ELR (cell line): ENCODE measurements around the gene MRPS7.
"Not testable (repeated sequence)": the region's sequence is repeated elsewhere in the genome, so short reads cannot be mapped to it uniquely, and the experiment has no call there.

Experiments used
- DNase-seq: peaks from one replicate; pipeline ENCODE4 v3.0.0-alpha.2; 2015; ENCODE audit warnings: low read depth

Gene MRPS7

DNA sequence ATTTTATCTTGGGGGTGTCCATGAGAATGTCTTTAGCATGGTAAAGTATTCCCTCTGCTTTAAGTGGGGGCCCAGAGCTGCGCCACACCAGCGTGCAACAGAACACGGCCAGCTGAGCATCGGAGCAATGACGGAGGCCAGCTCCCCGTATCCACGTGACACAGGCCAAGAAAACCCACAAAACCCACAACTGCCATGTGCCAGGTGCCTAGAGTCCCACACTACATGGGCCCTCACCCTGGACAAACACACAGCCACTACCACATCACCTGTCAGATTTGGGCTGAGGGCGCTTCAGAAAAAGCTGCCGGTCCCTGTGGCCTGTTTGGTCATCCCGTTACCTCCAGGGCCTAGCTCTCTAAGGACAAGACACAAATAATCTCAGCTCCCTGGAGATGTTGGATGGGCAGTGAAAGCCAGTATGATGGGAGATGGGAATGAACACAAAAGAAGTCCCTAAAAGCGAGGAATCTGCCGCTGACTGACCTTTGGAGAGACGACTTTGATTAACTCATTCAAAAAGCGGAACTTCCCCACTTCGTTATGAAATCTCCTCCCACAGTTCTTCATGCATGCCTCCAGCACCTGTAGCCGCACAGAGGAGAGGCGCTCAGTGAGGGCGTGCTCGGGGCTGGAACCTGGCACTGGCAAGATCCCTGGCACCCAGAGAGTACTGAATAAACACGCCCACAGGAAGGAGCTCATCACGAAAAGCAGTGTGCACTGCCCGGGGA, 17.4 kb upstream of the MRPS7 start:
- no peak for DNase-seq

DNA sequence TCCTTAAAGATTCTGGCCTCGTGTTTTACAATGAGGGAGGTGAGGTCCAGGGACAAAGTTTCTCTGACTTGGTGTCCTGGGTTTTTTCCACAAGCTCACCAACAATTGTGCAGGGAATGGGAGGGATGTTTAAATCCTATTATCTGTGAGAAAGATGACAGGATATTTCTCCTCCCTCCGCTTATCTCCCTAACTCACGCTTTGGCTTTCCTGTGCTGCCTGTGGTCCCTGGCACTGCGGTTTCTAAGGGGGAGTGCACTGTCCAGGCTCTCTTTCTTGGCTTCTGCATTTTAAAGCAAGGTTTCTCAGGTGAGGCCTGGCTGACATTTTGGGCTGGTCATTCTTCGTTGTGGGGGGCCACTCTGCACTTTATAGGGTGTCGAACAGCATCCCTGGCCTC, 16.7 kb upstream of the MRPS7 start:
- DNase-seq, result no peak

DNA sequence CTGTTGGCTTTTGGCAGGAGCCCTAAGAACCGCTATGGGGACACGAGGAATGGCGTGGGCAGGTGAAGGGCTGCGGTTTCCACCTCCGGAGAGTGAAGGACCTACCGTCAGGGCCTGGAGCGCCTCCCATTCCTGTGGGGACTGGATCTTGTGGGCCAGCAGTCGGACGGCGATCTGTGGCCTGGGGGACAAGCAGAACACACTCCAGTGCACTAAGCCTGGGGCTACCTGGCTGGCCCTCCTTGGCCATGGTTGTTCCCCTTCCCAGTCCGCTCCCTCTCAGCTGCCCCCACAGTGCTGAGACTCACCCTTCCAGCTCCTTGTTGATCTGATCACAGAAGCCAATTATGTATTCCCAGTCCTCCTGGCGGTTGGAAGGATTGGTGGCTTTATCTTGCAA, 15.3 kb upstream of the MRPS7 start:
- DNase-seq, result no peak

DNA sequence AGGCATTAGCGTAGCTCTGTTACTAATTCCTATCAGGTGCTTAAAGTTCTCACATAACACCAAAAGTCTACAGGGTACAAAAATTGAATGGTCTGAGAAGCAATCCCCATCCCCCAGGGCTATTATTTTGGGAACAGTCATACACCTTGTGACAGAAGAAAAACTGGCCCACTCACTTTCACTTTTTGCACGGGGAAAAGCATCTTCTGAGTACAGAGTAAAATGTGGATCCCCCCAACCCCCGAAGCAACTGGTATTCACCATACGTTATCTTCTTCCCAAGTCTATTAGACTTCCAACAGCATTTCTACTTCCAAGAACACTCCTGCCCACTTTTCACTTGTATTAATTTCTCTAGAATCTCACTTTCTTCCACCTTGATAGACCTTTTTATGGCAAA, 12.1 kb upstream of the MRPS7 start:
- DNase-seq, result no peak

DNA sequence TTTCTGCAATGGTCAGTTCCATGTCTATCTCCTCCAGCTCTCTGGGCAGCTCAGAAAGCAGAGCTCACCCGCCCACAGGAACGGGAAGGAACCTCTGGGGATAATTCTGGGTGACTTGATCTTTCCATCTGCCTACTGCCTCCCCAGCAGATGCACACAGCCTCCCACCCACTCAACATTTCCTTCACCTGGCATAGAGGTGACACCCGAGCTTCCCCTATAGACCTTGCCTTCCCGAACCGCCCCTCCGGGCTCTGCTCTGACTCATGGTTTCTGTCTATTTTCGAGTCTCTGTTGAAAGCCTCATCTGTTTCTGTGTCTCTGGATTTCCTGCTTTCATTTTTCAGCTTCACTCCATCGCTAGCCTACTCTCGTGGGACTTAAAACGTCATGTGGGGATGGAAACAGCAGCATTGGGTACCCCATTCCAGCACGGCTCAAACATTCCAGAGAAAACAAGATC, 11.6 kb upstream of the MRPS7 start:
- no peak for DNase-seq

DNA sequence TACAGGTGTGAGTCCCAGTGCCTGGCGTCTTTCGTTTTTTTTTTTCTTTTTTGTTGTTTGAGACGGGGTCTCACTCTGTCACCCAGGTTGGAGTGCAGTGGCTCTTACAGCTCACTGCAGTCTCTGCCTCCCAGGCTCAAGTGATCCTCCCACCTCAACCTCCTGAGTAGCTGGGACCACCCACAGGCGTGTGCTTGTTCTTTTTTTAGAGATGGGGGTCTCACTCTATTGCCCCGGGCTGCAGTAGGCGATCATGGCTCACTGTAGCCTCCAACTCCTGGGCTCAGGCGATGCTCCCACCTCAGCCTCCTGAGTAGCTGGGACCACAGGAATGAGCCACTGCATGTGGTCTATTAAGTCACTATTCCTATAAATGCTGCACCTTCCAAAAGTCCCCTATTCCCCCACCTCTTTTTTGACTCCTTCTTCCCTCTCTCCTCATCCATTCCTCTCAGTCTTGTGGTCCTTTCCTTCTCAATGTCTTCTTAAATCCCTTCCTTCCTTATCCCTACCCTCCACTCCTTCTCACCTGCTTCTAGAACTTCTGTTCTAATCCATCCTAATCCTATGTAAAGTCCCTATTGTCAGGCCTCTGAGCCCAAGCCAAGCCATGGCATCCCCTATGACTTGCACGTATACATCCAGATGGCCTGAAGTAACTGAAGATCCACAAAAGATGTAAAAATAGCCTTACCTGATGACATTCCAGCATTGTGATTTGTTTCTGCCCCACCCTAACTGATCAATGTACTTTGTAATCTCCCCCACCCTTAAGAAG, 9.5 kb upstream of the MRPS7 start:
- DNase-seq, result no peak

DNA sequence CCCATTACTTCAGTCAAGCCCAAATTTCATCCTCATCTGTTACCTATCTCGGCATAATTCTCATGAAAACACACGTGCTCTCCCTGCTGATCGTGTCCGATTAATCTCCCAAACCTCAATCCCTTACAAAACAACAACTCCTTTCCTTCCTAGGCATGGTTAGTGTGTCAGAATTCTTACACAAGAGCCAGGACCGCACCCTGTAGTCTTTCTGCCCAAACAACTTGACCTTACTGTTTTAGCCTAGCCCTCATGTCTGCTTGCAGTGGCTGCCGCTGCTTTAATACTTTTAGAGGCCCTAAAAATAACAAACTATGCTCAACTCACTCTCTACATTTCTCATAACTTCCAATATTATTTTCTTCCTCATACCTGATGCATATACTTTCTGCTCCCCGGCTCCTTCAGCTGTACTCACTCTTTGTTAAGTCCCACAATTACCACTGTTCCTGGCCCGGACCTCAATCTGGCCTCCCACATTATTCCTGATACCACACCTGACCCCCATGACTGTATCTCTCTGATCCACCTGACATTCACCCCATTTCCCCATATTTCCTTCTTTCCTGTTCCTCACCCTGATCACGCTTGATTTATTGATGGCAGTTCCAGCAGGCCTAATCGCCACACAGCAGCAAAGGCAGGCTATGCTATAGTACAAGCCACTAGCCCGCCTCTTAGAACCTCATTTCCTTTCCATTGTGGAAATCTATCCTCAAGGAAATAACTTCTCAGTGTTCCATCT, 5.6 kb upstream of the MRPS7 start:
- DNase-seq, result not testable (repeated sequence)

DNA sequence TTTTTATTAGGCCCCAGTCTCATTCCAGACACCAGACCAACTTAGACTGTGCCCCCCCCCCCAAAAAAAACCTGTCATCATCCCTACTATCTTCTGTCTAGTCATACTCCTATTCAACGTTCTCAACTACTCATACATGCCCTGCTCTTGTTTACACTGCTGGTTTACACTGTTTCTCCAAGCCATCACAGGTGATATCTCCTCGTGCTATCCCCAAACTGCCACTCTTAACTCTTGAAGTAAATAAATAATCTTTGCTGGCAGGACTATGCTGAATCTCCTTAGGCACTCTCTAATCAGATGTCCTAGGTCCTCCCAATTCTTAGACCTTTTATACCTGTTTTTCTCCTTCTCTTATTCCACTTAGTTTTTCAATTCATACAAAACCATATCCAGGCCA, 4.5 kb upstream of the MRPS7 start:
- not testable (repeated sequence) for DNase-seq

DNA sequence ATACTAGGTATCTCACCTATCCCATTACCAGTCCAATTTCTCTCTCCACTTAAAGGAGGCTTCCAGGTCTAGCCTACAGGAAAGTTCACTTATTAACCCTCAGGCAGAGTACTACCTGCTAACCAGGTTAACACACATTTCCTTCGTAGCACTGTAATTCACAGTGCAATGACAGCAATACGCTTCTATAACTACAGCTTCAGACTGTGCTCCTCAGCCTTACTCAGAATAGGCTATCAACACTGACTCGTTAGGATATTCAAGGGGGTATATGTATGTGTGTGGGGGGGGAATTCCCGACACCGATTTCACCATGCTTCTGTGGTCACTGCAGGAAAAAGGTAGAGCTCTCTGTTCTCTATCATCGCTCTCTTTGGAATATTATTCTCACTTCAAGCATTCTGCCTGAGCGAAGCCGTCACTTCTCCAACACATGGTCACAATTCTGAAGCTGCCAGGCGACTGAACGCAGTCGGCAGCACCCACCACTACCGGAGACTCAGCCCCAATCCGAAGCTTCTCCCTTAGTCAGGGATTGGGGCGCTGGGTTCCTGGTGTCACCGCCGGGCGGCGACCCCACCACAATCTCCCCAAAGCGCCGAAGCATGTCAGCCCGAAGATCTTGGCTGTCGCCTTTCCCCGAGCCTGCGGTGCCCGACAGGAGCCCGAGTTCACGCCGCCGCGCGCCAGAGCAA, 891 bp upstream of the MRPS7 start:
- DNase-seq, result peak; percentile 54

DNA sequence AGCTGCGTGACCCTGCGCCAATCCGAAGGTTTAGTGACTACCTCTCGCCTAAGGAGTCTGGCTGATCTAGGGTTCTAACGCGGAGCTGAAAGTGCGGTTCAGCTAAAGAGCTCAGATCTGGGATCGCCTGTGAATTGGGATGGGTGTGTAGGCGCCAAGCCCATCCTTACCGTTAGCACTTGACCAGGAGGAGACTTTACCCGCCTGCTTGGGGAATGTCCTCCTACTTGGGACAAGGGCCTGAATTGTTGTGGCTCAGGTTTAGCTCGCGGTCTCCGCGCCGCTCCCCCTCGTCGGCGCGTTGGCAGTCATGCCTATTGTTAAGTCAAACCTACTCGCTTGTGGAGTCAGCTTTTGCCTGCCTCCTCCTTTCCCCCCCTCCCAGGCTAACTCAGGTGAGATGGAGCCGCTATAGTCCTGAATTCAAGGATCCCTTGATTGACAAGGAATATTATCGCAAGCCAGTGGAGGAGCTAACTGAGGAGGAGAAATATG, 480 bp downstream of the MRPS7 start:
- peak; percentile 66 for DNase-seq

DNA sequence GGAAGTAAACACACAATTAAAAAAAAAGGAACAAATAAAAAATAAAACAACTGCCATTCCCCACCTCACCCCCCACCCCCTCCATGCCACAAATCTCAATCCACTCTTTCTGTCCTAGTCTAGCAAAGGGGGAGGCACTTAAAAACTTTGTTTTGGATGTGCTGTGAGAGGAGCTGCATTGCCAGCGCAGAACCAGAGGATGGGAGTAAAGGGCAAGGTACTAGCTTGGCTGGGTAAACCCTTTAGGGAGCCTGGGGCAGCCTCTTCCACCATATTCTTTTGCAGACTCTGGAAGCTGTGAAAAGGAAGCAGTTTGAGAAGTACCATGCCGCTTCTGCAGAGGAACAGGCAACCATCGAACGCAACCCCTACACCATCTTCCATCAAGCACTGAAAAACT, 1.4 kb downstream of the MRPS7 start:
- no peak for DNase-seq

DNA sequence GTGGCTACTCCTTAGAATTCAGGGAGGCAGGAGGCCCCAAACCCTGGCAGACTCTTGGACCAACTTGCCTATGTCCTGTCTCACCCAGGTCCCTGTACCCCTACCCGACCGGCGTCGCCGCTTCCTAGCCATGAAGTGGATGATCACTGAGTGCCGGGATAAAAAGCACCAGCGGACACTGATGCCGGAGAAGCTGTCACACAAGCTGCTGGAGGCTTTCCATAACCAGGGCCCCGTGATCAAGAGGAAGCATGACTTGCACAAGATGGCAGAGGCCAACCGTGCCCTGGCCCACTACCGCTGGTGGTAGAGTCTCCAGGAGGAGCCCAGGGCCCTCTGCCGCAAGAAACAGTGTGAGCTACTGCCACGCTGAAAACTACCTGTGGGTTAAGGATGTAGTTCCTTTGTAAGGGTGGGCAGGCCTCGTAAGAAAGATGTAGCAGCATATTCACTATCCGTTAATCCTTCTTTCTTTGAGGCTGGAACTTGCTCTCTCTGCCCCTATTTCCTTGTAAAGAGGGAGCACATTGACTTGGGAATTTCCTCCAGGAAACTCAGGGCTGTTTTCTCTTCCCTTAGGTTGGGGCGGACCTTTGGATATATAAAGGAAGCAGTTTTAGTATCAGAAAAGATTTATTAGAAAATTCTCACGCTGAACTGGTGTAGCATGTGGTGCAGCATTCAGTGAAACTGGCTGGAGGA, 4.1 kb downstream of the MRPS7 start:
- no peak for DNase-seq

DNA sequence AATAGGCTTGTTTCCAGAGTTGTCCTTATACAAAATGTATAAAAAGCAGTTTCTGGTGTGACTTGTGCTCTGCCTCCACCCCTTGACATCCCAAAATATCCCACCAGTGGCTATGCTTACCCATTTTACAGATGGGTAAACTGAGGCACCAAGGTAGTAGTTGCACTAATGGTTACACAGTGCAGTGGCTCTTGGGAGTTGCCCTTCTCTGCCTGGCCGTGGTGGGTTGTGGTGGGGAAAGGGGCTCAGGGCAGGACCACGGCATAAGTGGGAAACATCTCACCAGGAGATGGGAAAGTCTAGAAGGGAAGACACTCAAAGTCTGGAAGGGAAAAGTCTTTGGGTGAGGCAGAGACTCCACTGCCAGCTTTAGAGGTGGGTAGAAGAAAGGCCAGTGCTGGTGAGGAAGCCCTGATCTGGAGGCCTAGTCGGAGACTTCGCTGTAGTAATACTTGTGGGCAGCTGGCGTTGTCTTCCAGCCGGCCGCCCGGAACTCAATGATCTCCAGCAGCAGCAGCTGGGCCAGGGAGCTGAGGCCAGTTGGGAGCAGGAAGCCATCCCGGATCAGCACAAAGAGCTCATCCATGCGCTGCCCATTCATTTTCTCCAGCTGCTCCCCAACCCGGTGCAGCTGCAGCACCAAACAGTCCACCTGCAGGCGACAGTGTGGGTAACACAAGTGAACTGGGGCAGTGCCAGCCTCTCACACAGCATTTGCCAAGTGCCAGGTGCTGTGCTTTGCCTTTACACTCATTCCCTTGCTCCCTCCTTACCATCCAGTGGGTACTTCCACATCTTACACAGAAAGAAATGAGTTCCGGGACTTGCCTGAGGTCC, 4.9 kb downstream of the MRPS7 start:
- no peak for DNase-seq

DNA sequence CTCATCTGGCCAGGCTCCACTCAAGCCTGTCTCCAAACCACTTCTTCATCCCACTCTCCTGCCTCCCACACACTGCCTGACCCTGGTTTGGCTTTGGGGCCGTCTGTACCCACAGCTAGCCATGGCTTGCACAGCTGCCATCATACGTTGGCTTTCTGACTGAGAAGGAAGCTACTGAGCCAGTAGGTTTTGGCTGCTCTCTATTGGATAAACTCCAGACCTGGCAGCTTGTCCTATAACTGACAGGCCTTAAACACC, 5.4 kb downstream of the MRPS7 start:
- no peak for DNase-seq

DNA sequence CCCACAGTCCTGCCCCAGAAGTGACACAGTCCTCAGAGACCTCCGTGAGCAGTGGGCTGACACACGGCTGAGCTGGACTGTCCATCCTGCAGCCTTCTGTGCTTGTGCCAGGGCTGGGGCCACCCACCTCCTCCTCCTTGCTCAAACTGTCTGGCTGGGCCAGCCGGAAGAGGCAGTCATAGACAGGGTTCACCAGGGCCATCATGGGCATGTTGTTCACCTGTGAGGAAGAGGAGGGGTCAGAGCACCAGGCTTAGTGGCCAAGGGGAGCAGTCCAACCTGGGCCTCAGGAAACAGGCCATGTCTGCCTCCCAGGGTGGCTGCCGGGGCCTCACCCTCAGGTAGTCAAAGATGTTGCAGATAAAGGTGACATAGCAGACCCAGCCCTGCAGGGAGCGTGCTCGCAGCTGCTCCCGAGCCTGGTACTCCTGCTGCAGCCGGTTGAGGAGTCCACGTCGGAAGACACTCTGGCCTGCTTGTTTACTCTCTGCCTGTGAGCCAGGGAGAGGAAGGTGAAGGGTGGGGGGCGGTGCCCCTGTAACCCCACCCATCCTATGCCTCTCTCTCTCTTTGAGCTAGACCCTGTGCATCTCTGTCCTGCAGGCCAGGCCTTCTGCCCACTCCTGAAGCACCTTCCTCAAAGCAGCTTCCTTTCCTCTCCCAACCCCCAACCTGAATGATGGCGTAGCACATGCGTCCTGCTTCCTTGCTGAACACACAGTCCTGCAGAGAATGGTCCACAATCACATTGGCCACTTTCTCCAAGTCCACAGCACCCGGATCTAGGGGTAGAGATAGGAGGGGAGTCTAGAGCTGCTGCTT, 5.9 kb downstream of the MRPS7 start:
- DNase-seq, result peak; percentile 45

DNA sequence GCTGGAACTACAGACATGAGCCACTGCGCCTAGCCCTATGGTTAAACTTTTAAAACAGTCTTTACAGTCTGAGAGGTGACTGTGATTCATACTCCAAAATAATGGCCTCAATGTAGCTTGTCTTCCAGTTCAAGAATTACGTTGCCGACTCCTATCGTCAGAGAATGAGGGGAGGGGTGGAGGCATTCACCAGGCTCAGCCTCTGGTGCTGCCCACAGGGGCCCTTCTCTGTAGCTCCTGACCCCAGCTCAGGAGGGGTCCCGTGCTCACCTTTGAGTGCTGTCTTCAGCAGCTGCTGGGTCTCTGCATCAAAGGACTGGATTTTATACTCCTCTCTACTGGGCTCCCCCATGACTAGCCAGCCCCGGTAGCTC, 8.2 kb downstream of the MRPS7 start:
- no peak for DNase-seq

DNA sequence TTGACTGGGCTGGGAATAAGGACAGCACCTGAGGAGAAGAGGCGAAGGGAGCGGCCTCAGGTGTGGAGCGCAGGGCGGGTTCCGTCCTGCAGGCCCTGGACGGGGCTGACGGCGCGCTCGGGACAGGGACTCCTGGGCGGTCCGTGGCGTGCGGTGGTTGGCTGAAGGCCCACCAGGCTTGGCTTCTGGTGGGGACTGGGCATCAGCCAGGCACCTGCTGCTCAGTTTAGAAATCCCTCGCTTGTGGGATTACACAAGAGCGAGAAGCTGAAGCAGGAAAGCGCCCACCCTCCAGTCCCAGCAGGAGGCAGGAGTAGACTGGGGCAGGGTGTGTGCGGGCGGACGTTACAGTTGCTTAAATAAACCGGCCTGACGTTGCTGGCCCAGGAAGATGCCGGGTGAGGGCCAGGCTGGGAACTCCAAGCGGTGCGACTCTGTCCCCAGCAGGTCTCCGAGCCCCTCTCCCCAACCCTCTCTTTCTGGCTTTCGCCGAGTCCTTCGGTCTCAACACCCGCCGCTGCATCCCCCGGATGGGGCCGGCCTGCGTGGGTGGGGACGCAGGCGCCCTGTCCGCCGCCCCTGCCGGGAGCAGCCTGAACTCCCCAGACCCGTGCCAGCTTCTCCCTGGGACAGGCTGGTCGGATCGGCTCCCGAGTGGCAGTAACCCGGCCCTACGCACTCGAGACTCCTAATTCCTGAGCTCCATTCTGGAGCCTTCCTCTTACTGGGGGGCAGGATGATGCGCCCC, 8.7 kb downstream of the MRPS7 start:
- DNase-seq, result peak; percentile 83

DNA sequence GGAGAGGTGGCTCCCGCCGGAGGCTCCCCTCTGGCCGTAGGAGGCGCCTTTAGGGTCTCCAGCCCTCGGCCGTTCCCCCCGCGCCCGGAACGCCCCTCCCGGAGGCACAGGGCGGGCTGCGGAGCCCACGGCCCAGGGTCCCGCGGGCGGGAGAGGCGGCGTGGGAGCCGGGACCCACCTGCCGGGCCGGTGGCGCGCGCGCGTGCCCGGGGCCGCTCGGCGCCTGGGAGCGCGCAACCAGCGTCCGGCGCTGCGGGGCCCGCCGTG, 9.2 kb downstream of the MRPS7 start, which contains the start of gene MIF4GD:
TSS of gene MIF4GD (minus strand) at position 266 of the 267 bp plus-strand sequence. CDS start 1,036 bp downstream, outside the sequence.
- no peak for DNase-seq

DNA sequence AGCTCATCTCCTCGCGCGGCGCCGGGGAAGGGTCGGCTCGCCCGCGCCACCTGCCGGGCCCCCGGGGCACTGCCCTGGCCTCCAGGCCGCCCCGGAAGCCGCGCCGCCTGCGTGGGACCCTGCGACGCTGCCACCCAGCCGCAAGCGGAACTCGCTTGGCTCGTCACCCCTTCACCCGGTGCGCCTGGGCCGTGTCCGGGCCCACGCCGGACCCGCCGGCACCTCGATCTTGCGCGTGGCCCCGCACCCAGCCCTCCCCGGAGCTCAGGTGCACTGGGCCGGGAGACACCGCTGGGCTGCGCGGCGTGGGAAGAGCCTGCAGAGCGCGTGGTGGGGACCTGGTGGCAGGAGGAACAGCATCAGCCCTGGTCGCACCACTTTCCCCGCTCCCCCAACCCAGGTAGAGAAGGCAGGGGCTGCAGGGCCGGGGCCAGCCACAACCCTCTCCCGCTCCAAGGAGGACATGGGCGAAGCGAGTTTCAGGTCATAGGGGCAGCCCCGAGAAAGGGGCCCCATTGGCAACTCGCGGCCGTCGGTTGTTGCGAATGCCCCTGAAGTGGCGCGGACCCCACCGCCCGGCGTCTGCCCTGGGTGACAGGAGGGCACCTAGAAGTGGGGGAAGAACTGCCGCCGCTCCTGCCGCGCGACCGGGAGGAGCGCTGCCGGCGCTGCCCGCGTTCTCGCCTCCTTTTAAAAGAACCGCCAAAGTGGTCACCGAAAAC, 9.7 kb downstream of the MRPS7 start:
- DNase-seq, result peak; percentile 86
